Stimulated activated CD4-positive, alpha-beta T cell treated with anti-CD3 and anti-CD28 coated beads, TNF-alpha, amount 100 ng/mL, for 4 hours (primary cell): ENCODE data around the gene DOCK4.
"Not testable (repeated sequence)": the region's sequence is repeated elsewhere in the genome, so short reads cannot be mapped to it uniquely, and the experiment has no call there.

Source experiments
- DNase-seq, 3 experiments: peaks; one replicate each; pipeline ENCODE4 v3.0.0-alpha.2; 2020; ENCODE audit warnings: low read depth in 3 of 3

DOCK4 gene, protein sequence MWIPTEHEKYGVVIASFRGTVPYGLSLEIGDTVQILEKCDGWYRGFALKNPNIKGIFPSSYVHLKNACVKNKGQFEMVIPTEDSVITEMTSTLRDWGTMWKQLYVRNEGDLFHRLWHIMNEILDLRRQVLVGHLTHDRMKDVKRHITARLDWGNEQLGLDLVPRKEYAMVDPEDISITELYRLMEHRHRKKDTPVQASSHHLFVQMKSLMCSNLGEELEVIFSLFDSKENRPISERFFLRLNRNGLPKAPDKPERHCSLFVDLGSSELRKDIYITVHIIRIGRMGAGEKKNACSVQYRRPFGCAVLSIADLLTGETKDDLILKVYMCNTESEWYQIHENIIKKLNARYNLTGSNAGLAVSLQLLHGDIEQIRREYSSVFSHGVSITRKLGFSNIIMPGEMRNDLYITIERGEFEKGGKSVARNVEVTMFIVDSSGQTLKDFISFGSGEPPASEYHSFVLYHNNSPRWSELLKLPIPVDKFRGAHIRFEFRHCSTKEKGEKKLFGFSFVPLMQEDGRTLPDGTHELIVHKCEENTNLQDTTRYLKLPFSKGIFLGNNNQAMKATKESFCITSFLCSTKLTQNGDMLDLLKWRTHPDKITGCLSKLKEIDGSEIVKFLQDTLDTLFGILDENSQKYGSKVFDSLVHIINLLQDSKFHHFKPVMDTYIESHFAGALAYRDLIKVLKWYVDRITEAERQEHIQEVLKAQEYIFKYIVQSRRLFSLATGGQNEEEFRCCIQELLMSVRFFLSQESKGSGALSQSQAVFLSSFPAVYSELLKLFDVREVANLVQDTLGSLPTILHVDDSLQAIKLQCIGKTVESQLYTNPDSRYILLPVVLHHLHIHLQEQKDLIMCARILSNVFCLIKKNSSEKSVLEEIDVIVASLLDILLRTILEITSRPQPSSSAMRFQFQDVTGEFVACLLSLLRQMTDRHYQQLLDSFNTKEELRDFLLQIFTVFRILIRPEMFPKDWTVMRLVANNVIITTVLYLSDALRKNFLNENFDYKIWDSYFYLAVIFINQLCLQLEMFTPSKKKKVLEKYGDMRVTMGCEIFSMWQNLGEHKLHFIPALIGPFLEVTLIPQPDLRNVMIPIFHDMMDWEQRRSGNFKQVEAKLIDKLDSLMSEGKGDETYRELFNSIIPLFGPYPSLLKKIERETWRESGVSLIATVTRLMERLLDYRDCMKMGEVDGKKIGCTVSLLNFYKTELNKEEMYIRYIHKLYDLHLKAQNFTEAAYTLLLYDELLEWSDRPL (N-terminal part only)

DNA sequence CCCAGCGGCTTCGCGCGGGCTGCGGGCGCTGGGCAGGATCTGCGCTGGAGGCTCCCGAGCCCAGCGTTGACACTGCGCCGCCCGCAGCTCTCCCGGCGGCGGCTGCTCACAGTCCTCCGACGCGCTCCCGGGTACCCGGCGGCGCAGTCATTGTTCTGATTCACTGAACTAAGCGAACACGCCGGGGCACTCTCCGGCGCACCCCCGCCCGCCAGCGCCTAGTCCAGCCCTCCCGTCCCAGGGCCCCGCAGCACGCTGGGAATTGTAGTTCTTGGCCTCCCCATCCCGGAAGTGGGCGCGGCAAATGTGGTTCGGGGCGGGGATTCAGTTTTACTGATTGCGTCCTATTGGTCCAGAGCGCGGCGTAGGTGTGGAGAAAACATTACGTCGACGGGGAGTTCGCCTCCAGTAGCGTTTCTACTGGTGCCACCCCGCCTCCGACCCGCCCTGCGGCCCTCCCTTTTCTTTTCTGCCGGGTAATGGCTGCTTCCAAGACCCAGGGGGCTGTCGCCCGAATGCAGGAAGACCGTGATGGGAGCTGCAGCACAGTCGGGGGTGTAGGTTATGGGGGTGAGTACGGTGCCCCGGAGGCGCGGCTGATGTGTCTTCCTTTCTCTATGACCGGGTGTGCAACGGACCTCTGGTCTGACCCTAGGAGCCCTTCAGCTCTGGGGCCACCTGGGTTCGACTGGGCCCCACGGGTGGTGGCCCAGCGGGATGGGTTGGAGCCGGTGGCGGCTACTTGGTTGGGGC, at the start of gene DOCK4, which contains the start of gene ZNF277:
TSS of gene DOCK4 (minus strand) at position 162 of the 753 bp plus-strand sequence. CDS start 261 bp downstream, outside the sequence.
TSS of gene ZNF277 (plus strand) at position 458 of the 753 bp plus-strand sequence. CDS start at position 480, 22 bp downstream.
- DNase-seq: peak; percentile 98 to 100 (median 99)

GRCh38 chr7:112255388-112255720, 49.2 kb upstream of the DOCK4 start:
- no peak for DNase-seq

- no peak for DNase-seq
Observed at GRCh38 chr7:112254709-112255387, 48.6 kb upstream of the DOCK4 start.

DNA sequence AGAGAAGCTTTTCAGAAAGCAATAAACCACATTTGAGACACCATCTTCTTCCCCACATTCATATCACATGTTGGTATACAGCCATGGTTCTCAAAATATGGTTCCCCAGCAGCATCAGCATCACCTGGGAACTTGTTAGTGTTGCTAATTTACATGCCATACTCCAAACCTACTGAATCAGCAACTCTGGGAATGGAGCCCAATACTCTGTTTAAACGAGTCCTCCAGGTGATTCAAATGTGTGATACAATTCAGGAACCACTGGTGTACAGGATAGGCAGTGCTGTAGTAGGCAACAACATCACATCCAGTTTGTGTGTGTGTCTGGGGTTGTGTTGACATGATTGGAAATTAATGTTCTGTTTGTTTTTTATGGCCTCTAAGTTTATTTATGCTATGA, 48.0 kb upstream of the DOCK4 start:
- DNase-seq: no peak

DNA sequence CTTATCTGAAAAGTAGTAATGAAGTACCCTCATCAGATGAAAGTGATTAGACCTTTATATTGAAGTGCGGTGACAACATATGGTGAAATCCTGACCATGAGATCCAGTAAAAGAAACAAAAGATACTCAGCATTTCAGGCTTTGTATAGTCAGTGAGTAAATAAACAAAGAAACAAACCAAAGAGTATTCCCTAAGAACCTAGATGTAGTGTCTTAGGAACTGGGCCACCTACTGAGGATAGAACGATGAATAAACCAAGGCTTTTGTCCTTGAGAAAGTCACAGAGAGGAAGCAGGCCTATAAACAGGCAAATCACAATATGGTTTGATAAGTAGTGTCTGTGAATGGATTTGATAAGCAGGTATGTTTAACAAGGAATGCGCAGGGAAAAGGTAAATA, 46.5 kb upstream of the DOCK4 start:
- no peak for DNase-seq

DNA sequence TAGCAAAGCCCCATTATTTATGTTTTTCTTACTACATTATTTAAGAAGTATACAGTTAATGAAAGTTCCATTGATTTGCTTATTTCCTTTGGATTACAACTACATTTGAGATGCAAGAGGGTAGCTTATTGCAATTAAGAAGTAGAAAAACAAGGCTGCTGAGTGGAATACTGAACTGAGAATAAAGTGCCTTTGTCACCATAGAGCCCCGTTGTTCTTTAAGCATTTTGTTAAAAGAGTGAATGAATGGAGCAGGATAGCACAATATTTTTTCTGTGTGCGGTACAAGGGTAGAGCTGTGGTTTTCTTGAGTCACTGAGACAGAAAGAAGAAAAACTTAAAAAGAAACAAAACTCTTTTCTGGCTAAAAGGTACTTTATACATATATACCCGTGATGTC, 45.9 kb upstream of the DOCK4 start:
- no peak for DNase-seq

- not testable (repeated sequence) for DNase-seq
Observed at GRCh38 chr7:112249967-112250366, 43.8 kb upstream of the DOCK4 start.

DNA sequence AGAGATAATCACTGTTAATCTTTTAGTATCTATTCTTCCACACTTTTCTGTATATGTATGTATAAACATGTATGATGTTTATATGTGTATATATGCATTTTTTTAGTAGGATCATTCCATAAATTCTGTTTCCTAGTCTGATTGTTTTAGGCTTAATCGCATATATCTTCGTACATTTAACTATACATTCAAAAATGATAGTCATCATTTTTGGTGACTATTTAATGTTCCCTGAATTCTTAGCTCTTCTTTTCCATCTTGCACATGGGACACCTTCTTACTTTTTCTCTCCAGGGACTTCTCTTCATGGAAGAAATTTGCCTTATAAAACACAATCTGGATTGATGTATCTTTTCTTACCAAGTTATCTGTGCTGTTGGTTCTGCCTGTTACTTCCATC, 42.4 kb upstream of the DOCK4 start:
- no peak for DNase-seq

DNA sequence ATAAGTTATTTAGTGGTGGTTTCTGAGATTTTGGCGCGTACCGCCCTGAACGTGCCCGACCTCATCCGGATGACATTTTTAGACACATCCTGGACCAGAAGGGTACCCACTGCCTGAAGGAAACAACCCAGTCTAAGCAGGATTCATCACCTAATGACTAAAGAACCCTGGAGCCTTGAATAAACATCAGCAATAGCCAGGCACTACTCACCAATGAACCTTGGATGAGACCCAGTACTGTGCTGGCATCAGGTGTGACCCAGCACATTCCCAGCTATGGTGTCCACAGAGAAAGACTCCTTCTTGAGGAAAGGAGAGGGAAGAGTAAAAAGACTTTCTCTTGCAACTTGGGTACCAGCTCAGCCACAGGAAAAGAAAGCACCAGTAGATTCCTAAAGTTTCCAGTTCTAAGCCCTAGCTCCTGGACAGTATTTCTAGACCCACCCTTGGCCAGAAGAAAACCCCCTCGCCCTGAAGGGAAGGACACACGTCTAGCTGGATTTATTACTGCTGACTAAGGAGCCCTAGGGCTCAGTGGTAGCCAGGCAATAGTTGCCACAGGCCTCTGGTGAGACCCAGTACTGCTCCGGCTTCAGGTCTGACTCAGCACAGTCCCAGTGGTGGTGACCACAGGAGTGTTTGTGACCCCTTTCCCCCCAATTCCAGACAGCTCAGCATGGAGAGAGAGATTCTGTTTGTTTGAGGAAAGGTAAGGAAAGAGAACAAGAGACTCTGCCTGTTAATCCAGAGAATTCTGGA, 32.8 kb upstream of the DOCK4 start:
- no peak for DNase-seq

DNA sequence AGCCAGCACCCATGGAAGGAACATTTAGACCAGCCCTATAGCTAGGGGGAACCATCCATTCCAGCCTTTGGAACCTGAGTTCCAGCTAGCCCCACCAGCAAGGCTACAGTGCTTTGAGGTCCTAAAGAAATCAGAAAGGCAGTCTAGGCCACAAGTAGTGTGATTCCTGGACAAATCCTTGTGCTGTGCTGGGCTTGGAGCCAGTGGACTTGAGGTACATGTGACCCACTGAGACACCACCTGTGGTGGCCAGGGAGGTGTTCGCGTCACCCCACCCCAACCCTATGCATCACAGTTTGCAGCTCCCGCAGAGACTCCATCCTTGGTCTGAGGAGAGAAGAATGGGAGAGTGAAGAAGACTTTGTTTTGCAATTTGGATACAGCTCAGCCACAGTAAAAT, 32.1 kb upstream of the DOCK4 start:
- DNase-seq: no peak

DNA sequence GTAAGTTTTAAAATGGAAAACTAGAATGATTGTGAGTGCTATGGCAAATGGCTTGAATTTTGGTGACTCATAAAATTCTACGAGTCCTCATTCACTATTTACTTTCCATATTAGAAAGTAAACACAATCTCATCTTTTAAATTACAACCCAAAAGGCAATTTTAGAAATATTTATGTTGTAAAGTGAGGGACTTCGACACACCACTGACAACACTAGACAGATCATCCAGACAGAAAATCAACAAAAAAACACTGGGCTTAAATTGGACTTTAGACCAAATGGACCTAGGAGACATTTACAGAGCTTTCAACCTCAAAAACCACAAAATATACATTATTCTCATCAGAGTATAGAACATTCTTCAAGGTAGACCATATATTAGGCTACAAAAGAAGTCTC, 30.4 kb upstream of the DOCK4 start:
- no peak for DNase-seq

DNA sequence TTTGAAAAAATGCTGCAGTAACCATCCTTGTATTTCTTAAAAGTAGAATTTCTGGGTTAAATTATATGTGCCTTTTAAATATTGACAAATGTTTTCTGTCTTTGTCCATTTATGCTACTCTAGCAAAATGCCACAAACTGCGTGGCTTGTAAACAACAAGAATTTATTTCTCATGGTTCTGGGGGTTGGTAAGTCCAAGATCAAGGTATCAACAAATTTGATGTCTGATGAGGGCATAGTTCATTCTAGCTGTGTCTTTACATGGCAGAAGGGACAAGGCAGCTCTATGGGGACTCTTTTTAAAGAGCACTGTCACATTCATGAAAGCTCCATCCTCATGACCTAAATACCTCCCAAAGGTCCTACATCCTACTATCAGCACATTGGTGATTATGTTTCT, 27.9 kb upstream of the DOCK4 start:
- DNase-seq: no peak

GRCh38 chr7:112233048-112233697, 27.0 kb upstream of the DOCK4 start:
- DNase-seq: no peak

DNA sequence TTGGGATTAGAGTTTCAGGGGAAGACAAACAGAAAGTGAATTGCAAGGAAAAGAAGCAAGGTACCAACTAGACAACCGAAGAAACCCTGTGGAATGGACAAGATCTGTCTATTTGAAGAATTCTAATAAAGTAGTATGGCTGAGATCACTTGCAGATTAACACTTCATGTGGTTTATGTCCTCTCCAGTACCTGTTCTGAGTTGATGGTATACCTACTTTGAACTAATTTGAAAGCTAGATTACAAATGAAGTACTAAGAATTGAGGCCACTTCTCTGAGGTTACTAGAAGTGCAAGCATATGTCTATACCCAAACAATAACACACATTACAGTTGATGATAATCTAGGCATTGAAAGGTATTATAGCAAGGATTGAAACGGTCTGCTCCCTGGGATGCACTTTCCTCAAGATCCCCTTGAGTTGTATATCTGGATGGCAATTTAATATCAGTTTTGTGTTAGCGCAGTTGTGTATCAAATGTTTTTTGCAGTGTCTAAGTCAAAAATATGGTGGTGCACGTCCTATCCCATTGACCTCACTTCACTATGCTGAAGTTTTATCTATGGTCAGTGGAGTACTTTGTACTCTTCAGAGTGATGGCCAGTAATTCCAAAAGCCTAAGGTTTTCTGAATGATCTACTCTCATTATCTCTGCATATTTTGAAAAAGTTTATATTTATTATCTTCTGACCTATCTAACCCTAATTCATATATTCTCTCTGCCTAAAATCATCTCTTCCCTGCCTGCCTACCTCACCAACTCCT, 26.2 kb upstream of the DOCK4 start:
- DNase-seq: no peak

GRCh38 chr7:112228632-112229031, 22.4 kb upstream of the DOCK4 start:
- no peak for DNase-seq

DNA sequence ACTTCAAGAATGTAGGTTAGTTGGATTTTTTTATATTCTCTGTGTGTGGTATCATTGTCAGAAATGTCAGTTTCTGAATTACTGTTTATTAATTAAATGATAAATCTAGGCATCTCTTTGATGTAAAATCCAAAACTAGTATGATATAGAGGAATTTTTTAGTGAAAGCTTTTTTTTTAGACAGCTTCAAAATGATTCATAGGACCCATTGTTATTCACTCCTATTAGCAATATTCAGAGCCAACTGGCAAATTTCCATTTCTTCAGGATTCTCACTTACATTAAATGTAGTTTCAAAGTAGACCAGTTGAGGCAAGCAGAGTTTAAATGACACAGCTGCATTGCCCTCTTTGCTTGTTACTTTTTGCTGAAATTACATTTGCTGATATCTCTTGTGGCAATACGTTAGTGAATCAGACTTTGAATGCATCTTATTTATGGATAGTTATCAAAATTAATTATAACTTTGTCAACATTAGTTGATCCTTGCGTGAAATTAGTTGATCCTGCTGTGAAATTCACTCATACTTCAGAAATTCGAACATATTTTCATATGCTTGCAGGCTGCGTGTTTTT, 20.6 kb upstream of the DOCK4 start:
- no peak for DNase-seq

GRCh38 chr7:112225006-112225405, 18.8 kb upstream of the DOCK4 start:
- DNase-seq: no peak

GRCh38 chr7:112224186-112224585, 18.0 kb upstream of the DOCK4 start:
- no peak for DNase-seq
